GM12874 (cell line): Measurements from ENCODE around the gene ACSF2.

Source experiments
- CTCF ChIP-seq: IDR thresholded peaks from 2 replicates; pipeline ENCODE4 v1.5.1; 2011; ENCODE audit warnings: low read depth, mild to moderate bottlenecking, control low read depth, low read length, moderate library complexity; ENCODE audit not compliant: insufficient read depth

Gene ACSF2

DNA sequence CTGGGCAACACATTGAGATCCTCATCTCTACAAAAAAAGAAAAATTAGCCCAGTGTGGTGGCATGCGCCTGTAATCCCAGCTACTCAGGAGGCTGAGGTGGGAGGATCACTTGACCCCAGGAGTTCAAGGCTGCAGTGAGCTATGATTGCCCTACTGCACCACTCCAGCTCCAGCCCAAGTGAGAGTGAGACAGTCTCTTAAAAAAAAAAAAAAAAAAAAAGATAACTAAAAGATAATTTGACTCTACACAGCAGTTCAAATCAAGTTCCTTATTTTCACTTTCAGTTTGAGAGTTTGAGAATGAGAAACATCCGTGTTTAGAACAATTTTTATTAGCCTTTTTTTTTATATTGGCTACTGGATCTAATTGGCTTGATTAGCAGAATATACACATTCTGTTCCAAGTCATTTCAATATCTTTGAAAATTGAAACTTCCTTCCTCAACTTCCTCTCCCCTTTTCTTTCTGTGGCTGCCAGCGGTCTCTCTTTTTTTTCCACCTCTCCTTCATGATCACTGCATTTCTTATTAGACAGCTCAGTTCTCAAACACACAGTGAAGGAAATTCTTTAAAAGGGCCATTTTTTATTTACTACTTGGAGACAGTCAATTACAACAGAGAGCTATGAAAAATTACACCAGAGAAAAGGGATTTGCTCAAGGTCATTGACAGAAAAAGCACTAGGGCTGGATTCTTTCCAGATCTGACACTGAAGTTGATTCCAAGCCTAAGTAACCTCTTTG, 4.5 kb upstream of the ACSF2 start:
- TF ChIP-seq CTCF, result no peak

- TF ChIP-seq CTCF, result no peak
These were observed 3.3 kb upstream of the ACSF2 start for GRCh38 chr17:50422738-50423137.

- no peak for TF ChIP-seq CTCF
These were observed 2.4 kb upstream of the ACSF2 start for GRCh38 chr17:50423553-50424159.

DNA sequence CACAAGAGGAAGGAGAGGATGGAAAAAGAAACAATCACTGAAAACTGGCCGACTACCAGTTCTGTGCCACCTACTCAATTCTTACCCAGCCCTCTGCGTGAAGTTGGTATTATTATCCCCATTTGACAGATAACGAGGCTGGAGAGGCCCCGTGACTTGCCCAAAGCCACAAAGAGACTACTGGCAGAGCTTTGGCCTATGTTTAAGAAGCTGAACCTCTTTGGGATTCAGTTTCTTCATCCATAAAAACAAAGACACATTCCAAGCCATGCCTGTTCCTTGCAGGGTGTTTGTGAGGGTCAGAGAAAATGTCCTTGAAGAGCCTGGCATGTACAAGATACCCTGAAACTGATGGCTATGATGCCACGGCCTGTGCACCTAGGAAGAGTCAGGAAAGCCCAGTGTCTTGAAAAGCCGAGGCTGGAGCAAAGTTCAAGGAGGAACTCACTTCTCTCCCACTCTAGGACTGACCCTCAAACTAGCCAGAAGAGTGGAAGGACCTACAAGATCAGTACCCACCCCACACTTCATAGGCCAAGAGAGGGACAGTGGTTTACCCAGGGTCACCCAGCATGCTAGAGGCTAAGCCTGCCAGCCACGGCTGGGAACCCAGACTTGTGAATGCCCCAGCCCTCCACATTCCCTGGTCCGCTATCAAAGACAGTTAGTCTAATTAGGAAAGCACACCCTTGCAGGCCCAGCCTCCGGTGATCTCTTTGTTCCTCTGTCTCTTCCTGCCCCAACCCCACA, 1.6 kb upstream of the ACSF2 start:
- TF ChIP-seq CTCF, result no peak

GRCh38 chr17:50424996-50425681, 879 bp upstream of the ACSF2 start:
- no peak for TF ChIP-seq CTCF

- no peak for TF ChIP-seq CTCF
These were observed 409 bp downstream of the ACSF2 start for GRCh38 chr17:50426472-50426782.
